ENCODE data around the gene JUP. TPM values are rescaled to one million over a fixed set of nuclear protein-coding genes. Genes with fewer than 3 reads are reported as not detected.

JUP gene
- total RNA-seq, 1 experiment from 2014 or later: 224 TPM

DNA sequence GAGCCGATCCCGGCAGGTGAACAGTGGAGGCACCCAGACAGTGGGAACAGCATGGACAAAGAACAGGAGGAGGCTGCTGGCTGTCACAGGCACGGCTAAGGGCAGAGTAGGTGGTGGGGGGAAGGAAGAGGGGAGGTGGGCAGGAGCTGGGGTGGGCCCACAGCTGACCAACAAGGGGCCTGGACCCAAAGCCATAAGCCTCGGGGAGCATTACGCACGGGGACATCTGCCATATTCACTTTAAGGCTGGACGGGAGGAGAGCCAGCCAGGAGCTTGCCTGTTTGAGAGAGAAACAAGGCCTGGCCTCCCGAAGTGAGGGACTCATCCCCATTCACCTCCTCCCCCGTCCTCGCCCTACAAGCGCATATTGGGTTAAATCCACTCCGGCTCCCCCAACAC lies 32.4 kb downstream of the JUP start (continued):
- TF ChIP-seq EZH2phosphoT487 (IDR thresholded peaks at IDR 0.05; ENCODE audit: borderline replicate concordance): no peak

DNA sequence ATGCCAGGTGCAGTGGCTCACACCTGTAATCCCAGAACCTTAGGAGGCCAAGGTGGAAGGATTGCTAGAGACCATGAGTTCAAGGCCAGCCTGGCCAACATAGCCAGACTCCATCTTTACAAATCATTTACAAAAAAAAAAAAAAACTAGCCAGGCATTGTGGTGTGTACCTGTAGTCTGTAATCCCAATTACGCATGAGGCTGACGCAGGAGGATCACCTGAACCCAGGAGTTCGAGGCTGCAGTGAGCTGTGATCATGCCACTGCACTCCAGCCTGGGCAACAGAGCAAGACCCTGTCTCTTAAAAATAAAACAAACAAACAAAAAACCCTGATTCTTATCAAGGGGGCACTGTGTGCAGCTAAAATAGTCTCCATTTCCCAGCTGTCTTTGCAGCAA lies 35.2 kb downstream of the JUP start:
- CTCF ChIA-PET: interaction anchor here (1.3 kb wide), 1 partner anchor 35 kb away, joined by 3 read pairs; the partner anchor contains the start of gene JUP
- no TSS peak for BruUV-seq (replicated peaks)

More for the DNA sequence above, 35.2 kb downstream of the JUP start:
- ATAC-seq (no peak), DNase-seq (ENCODE audit: low read depth, low spot score) (no peak)
- Histone ChIP-seq H3K27me3 (ENCODE audit: insufficient read depth, low read length) (no peaks in the 10 kb centered on the region), H3K36me3 (ENCODE audit: control insufficient read depth in 1 of 2, insufficient read depth in 2 of 2, low read length in 2 of 2) (peaks cover 7 to 13% of the 10 kb centered on the region in 2 experiments; a peak in 2 of 4 replicates), H3K4me3 (replicated peaks in 1 of 2; ENCODE audit: low read depth in 1 of 2, low read length in 2 of 2) (no peak overlapping the region), H3K79me2 (ENCODE audit: insufficient read depth, low read length) (no peaks in the 10 kb centered on the region), H4K20me1 (ENCODE audit: insufficient read depth) (no peaks in the 10 kb centered on the region), H3K9ac (ENCODE audit: low read length) (no peak overlapping the region), H3K9me3 (ENCODE audit: control insufficient read depth in 1 of 2, insufficient read depth in 1 of 2, low read depth in 1 of 2, low read length in 2 of 2) (no peaks in the 10 kb centered on the region), H2AFZ (ENCODE audit: low read depth, low read length, poor library complexity, severe bottlenecking) (no peak overlapping the region), H3K27ac (ENCODE audit: low read depth, low read length) (no peak overlapping the region), H3K4me2 (ENCODE audit: low read length) (no peak overlapping the region), H3K9me2 (ENCODE audit: insufficient read depth) (no peaks in the 10 kb centered on the region), H3K4me1 (ENCODE audit: control insufficient read depth in 1 of 2, insufficient read depth in 2 of 2, low read length in 2 of 2) (no peaks in the 10 kb centered on the region)
- TF ChIP-seq SP1 (IDR thresholded peaks at IDR 0.05; ENCODE audit: low read depth) (no peak), POLR2AphosphoS5 (IDR thresholded peaks at IDR 0.05; ENCODE audit: low read depth, low read length) (no peak; the same call in 1 of the 2 replicates), EGR1 (IDR thresholded peaks at IDR 0.05; ENCODE audit: low read depth) (no peak), ZFX (IDR thresholded peaks at IDR 0.05) (no peak), EZH2 (IDR thresholded peaks at IDR 0.05) (no peak), SRF (IDR thresholded peaks at IDR 0.05; ENCODE audit: low read depth) (no peak), JUND (IDR thresholded peaks at IDR 0.05) (no peak), RAD21 (IDR thresholded peaks at IDR 0.05; ENCODE audit: low read depth) (no peak), ELF1 (IDR thresholded peaks at IDR 0.05; ENCODE audit: borderline replicate concordance, low read depth) (no peak), EZH2phosphoT487 (IDR thresholded peaks at IDR 0.05; ENCODE audit: borderline replicate concordance) (no peak), FOSL1 (IDR thresholded peaks at IDR 0.05; ENCODE audit: low read depth) (no peak)
- TF ChIP-seq, protein P1, sequence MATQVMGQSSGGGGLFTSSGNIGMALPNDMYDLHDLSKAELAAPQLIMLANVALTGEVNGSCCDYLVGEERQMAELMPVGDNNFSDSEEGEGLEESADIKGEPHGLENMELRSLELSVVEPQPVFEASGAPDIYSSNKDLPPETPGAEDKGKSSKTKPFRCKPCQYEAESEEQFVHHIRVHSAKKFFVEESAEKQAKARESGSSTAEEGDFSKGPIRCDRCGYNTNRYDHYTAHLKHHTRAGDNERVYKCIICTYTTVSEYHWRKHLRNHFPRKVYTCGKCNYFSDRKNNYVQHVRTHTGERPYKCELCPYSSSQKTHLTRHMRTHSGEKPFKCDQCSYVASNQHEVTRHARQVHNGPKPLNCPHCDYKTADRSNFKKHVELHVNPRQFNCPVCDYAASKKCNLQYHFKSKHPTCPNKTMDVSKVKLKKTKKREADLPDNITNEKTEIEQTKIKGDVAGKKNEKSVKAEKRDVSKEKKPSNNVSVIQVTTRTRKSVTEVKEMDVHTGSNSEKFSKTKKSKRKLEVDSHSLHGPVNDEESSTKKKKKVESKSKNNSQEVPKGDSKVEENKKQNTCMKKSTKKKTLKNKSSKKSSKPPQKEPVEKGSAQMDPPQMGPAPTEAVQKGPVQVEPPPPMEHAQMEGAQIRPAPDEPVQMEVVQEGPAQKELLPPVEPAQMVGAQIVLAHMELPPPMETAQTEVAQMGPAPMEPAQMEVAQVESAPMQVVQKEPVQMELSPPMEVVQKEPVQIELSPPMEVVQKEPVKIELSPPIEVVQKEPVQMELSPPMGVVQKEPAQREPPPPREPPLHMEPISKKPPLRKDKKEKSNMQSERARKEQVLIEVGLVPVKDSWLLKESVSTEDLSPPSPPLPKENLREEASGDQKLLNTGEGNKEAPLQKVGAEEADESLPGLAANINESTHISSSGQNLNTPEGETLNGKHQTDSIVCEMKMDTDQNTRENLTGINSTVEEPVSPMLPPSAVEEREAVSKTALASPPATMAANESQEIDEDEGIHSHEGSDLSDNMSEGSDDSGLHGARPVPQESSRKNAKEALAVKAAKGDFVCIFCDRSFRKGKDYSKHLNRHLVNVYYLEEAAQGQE (IDR thresholded peaks at IDR 0.05; ENCODE audit: low read depth): no peak
- TF ChIP-seq, protein P2, sequence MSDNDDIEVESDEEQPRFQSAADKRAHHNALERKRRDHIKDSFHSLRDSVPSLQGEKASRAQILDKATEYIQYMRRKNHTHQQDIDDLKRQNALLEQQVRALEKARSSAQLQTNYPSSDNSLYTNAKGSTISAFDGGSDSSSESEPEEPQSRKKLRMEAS (IDR thresholded peaks at IDR 0.05): no peak
- TF ChIP-seq, protein P3, sequence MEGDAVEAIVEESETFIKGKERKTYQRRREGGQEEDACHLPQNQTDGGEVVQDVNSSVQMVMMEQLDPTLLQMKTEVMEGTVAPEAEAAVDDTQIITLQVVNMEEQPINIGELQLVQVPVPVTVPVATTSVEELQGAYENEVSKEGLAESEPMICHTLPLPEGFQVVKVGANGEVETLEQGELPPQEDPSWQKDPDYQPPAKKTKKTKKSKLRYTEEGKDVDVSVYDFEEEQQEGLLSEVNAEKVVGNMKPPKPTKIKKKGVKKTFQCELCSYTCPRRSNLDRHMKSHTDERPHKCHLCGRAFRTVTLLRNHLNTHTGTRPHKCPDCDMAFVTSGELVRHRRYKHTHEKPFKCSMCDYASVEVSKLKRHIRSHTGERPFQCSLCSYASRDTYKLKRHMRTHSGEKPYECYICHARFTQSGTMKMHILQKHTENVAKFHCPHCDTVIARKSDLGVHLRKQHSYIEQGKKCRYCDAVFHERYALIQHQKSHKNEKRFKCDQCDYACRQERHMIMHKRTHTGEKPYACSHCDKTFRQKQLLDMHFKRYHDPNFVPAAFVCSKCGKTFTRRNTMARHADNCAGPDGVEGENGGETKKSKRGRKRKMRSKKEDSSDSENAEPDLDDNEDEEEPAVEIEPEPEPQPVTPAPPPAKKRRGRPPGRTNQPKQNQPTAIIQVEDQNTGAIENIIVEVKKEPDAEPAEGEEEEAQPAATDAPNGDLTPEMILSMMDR (IDR thresholded peaks at IDR 0.05 in 2 of 3, conservative IDR thresholded peaks at IDR 0.05 in 1 of 3; ENCODE audit: borderline replicate concordance in 1 of 3, insufficient read depth in 1 of 3, low read depth in 2 of 3, low read length in 2 of 3): no peak
- POLR2A ChIA-PET: interaction anchor here (0.7 to 1.3 kb wide), 3 partner anchors 10 to 38 kb away, joined by 3 to 4 read pairs (median 3); partner anchors contain the start of gene JUP
- intact Hi-C loops (cut with micrococcal nuclease): no loop called here
- RAD21 ChIA-PET (ENCODE audit: low non-redundant PET in 1 of 2, low total read pairs in 2 of 2, uncharacterized antibody in 2 of 2, unreplicated experiment in 2 of 2): interaction anchor here in 1 of 2 experiments (0.6 kb wide), 1 partner anchor 49 kb away, joined by 3 read pairs; no protein-coding TSS in a partner anchor

Measured in HCT116 (cell line).